Small intestine (tissue), 7 donors: Measurements from ENCODE around the gene ZNF134. TPM values are rescaled to one million over a fixed set of nuclear protein-coding genes. Genes with fewer than 3 reads are reported as not detected.

Experiments
- DNase-seq, 2 donors: peaks; one replicate each; pipeline versions ENCODE4 v3.0.0 to v3.0.0-alpha.2; 2013
- FAIRE-seq: peaks from 2 replicates; lab custom pipeline; 2012; peaks lifted over from hg19 to GRCh38; lab: Jason Lieb, UNC
- H3K27ac ChIP-seq, 3 donors: one replicate each; pipeline ENCODE4 v1.5.1; 2013; ENCODE audit warnings: low read length in 2 of 3, mild to moderate bottlenecking in 2 of 3, control low read depth in 1 of 3, inconsistent platforms in 1 of 3, low read depth in 1 of 3, moderate library complexity in 1 of 3
- H3K27me3 ChIP-seq, 3 donors: one replicate each; pipeline ENCODE4 v1.6.1; 2013; ENCODE audit warnings: low read length in 3 of 3, inconsistent platforms in 1 of 3; ENCODE audit not compliant: control insufficient read depth in 3 of 3, insufficient read depth in 3 of 3
- H3K36me3 ChIP-seq, 3 donors: one replicate each; pipeline ENCODE4 v1.6.1; 2013; ENCODE audit warnings: low read length in 3 of 3, inconsistent platforms in 1 of 3, low read depth in 1 of 3, mild to moderate bottlenecking in 1 of 3, moderate library complexity in 1 of 3; ENCODE audit not compliant: control insufficient read depth in 3 of 3, insufficient read depth in 2 of 3
- H3K4me1 ChIP-seq, 3 donors: one replicate each; pipeline ENCODE4 v1.6.1; 2013; ENCODE audit warnings: low read length in 2 of 3, inconsistent platforms in 1 of 3, low read depth in 1 of 3, mild to moderate bottlenecking in 1 of 3, moderate library complexity in 1 of 3; ENCODE audit not compliant: control insufficient read depth in 3 of 3, insufficient read depth in 2 of 3
- H3K4me3 ChIP-seq, 3 donors: one replicate each; pipeline ENCODE4 v1.5.1; 2013; ENCODE audit warnings: low read length in 3 of 3, control low read depth in 1 of 3, inconsistent platforms in 1 of 3, low read depth in 1 of 3, mild to moderate bottlenecking in 1 of 3, moderate library complexity in 1 of 3
- H3K9me3 ChIP-seq, 2 donors: one replicate each; pipeline ENCODE4 v1.6.1; 2013; ENCODE audit warnings: low read depth in 1 of 2, low read length in 1 of 2; ENCODE audit not compliant: control insufficient read depth in 2 of 2, insufficient read depth in 1 of 2
- WGBS, 3 donors: extraction: QIAGEN DNeasy Blood & Tissue Kit; methylation state at CpG; one replicate each; pipeline ENCODE4 v1.1.7; 2013; 5-methylcytosine and 5-hydroxymethylcytosine counted together
- polyA plus RNA-seq, 4 donors: library from polyadenylated mRNA; stranded (reverse) in 3 of 4; unstranded in 1 of 4; fragments of 200-250 nt in 3 of 4; fragments of 120-200 nt in 1 of 4; gene quantifications; one replicate each; pipeline versions ENCODE4 v1.2.1 to v1.2.3, GENCODE V29; 2013
- donor health status: healthy with polysubstance abuse.
- donor health status: control.
- donor health status: control.
- donor health status: Bipolar disorder and iron deficiency.
- donor health status: healthy.

Gene ZNF134
- polyA plus RNA-seq, 4 donors = 1.9 to 16.8 (median 4.3) TPM

DNA sequence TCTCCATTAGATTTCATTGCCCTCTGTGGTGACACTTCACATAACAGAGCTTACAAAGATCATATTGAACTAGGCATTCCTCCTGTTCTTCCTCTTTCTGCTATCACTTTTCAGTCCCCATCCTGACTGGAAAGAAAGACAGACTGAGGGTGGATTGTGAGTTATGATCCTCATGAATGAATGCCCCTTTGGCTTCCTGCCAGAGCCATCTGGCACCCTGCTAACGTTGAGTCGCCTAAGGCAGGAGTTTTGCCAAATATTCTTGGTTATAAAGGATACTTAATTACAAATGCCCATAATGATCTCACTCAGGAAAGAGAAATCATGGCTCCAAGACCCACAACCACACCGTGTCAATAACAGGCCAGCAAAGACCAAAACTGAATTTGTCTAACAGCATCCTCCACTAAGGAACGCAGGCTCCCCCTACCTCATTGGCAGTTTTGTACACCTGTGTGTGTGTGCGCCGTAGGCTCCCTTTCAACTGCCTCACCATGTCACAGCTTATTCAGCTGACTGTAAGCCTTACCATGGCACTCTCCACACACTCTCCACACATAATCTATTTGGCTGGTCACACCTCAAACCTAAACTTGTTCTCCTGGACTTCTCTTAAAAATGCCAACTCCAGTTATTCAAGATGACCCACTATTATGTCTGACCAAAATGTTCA is 34.4 kb downstream of the ZNF134 start:
- no peaks in the 10 kb centered on the region for H3K36me3 ChIP-seq
- H3K9me3 ChIP-seq = peaks cover 1 to 10% of the 10 kb centered on the region in 2 donors
- no peak overlapping the region for H3K4me3 ChIP-seq
- WGBS, 3 donors = 65 to 71% (median 69%) methylated on average over 6 of the region's 6 CpGs
- H3K27me3 ChIP-seq = no peaks in the 10 kb centered on the region
- FAIRE-seq = no peak
- no peak overlapping the region for H3K27ac ChIP-seq
- no peaks in the 10 kb centered on the region for H3K4me1 ChIP-seq
- DNase-seq = no peak

DNA sequence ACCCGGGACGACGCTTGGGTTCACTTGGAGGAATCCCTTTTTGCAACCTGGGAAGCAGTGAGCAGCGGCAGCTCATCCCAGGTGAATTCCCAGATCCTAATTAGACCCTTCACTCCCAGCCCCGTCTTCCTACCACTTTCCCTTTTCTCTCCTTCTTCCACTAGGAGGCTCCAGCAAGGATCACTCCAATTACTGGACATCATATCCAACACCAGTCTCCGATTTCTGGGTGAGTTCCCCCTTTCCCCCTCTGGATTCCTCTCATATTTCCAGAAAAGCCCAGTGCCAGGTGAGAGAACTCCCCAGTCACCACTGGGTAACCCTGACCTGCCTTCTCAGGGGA is 37.6 kb downstream of the ZNF134 start:
- FAIRE-seq (no peak), DNase-seq (no peak)
- 39 to 56% (median 41%) methylated on average over 6 of the region's 6 CpGs for WGBS, 3 donors
- no peak overlapping the region for H3K27ac ChIP-seq
- H3K9me3 ChIP-seq = peaks cover 1 to 12% of the 10 kb centered on the region in 2 donors
- H3K36me3 ChIP-seq = no peaks in the 10 kb centered on the region
- H3K4me1 ChIP-seq = no peaks in the 10 kb centered on the region
- no peak overlapping the region for H3K4me3 ChIP-seq
- no peaks in the 10 kb centered on the region for H3K27me3 ChIP-seq

DNA sequence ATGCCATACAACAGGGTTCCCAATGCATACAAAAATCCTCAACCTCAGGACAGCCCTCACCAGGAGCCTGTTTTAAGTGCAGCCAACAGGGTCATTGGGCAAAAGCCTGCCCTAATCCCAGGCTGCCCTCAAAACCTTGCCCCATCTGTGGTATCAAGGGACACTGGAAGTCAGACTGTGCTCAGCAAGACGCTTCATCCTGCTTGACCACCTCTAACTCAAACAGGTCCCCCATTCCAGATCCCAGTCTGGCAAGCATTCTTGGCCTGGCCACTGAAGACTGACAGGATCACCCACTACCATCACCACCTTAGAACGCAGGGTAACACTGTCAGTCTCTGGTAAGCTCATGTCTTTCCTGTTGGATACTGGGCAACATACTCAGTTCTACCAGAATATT is 39.6 kb downstream of the ZNF134 start:
- FAIRE-seq = no peak
- DNase-seq = no peak
- Histone ChIP-seq H3K4me3 (no peak overlapping the region), H3K27ac (no peak overlapping the region), H3K27me3 (no peaks in the 10 kb centered on the region), H3K4me1 (no peaks in the 10 kb centered on the region), H3K36me3 (no peaks in the 10 kb centered on the region), H3K9me3 (peaks cover 1 to 8% of the 10 kb centered on the region in 2 donors)
- WGBS, 3 donors = 80 to 90% (median 88%) methylated on average over 2 of the region's 2 CpGs

DNA sequence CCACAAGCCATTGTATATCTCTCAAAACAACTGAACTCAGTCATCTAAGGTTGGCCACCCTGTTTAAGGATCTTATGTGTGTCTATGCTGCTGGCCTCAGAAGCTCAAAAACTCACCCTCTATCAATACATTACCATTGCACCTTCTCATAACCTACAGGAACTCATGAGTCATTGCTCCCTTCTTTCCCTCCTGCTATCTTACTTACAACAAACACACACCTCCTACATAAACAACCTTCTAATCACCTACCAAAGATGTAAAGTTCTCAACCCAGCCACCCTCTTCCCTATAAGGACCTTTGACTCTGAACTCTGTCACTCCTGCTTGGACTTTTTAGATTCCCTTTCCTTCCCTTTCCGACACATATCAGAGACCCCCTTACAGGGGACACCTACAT is 41.4 kb downstream of the ZNF134 start:
- no peak for FAIRE-seq
- no peak for DNase-seq
- Histone ChIP-seq H3K9me3 (peaks cover 1 to 8% of the 10 kb centered on the region in 2 donors), H3K36me3 (no peaks in the 10 kb centered on the region), H3K27me3 (peaks cover 0 to 4% (median 0%) of the 10 kb centered on the region in 3 donors), H3K4me3 (no peak overlapping the region), H3K4me1 (no peaks in the 10 kb centered on the region), H3K27ac (no peak overlapping the region)
- WGBS, 3 donors = 32 to 68% (median 38%) methylated on average over 1 of the region's 1 CpG

DNA sequence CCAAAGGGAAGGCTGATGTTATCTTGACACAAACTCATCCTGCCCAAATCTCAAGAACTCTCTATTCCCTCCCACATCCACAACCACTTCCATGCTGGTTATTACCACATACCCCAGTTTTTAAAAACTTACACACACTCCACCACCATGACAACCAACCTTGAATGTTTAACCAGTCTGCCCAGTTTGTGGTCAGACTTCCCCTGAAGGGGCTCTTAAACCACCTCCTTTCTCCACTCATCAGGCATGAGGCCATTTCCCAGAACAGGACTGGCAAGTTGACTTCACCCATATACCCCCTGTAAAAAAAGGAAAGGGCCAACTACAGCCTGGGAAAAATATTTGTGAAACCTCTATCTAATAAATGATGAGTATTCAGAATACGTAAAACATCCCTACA is 42.3 kb downstream of the ZNF134 start:
- FAIRE-seq = no peak

DNA sequence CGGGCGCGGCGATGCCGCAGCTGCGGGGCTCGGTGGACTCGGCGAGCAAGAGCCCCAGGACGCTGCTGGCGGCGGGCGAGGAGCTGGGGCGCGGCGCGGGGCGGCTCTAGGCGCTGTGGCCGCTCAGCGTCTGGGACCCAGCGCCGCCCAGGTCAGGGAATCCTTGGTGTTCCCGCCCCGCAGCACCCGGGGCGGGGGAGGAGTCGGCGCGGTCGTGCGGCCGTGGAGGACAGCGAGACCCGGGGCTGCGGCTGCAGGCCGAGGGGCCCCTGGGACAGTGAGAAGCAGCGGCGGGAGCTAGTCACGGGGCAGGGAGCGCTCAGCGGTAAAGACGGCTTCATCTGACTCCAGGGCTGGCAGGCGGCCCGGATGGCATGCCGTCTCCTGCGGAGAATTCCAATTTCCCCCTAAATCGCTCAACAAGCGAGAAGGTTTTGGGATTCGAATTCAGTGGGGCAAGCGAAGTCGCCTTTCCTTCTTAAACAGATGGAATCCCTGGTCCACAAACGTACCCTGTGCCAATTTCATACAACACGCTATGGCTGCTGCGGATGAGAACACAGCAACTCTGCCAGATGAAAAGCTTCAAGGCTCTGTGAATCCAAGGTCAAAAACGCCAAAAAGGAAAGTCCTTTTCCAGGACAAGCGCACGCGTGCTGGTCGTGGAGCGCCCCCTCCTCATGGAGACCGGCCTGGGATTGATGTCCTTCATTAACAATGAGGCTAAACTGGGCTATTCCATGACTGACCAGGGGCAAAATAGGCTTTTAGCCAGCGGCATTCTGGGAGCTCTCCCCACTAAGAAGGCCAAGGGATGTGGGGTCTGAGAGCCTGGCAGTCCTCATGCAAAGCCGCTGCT is 50.5 kb downstream of the ZNF134 start:
- H3K36me3 ChIP-seq = no peaks in the 10 kb centered on the region
- peak overlapping the region in 2 of 3 donors; percentile 47 to 48 for H3K4me3 ChIP-seq
- no peaks in the 10 kb centered on the region for H3K4me1 ChIP-seq
- FAIRE-seq (no peak), DNase-seq (peak; percentile 37 to 84)
- peaks cover 0 to 6% (median 4%) of the 10 kb centered on the region in 3 donors for H3K27me3 ChIP-seq
- H3K27ac ChIP-seq = peak overlapping the region in 2 of 3 donors; percentile 22 to 61
- H3K9me3 ChIP-seq = no peaks in the 10 kb centered on the region
- 3 to 7% (median 5%) methylated on average over 44 to 64 of the region's 64 CpGs for WGBS, 3 donors

More for the DNA sequence above, 42.3 kb downstream of the ZNF134 start:
- no peak for DNase-seq
- Histone ChIP-seq H3K27ac (no peak overlapping the region), H3K4me1 (no peaks in the 10 kb centered on the region), H3K27me3 (peaks cover 0 to 4% (median 0%) of the 10 kb centered on the region in 3 donors), H3K36me3 (no peaks in the 10 kb centered on the region), H3K4me3 (no peak overlapping the region), H3K9me3 (peaks cover 1 to 8% of the 10 kb centered on the region in 2 donors)
- 86 to 88% (median 88%) methylated on average over 1 of the region's 1 CpG for WGBS, 3 donors

DNA sequence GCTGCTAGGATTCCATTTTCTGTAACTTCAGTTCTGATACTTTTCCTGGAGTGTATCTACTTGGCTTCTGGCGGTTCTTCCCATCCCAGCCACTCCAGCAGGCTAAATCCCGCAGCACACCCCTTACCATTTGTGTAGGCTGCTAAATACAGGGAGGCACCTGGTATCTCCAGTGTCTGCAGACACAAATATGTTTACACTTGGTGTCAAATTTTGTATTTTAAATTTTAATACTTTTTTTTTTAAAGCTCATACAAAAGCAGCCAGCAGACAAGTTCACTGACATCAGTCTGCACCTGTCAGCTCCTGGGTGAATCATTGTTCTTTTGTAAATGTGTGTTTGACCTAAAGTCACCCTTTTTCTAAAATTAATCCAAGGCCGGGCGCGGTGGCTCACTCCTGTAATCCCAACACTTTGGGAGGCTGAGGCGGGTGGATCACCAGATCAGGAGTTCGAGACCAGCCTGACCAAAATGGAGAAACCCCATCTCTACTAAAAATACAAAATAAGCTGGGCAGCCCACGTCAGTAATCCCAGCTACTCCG is 51.3 kb downstream of the ZNF134 start:
- no peak for FAIRE-seq
- Histone ChIP-seq H3K4me3 (no peak overlapping the region), H3K27ac (no peak overlapping the region), H3K9me3 (no peaks in the 10 kb centered on the region), H3K27me3 (peaks cover 0 to 4% (median 3%) of the 10 kb centered on the region in 3 donors), H3K36me3 (no peaks in the 10 kb centered on the region), H3K4me1 (no peaks in the 10 kb centered on the region)
- no peak for DNase-seq
- 83 to 88% (median 87%) methylated on average over 9 of the region's 9 CpGs for WGBS, 3 donors

DNA sequence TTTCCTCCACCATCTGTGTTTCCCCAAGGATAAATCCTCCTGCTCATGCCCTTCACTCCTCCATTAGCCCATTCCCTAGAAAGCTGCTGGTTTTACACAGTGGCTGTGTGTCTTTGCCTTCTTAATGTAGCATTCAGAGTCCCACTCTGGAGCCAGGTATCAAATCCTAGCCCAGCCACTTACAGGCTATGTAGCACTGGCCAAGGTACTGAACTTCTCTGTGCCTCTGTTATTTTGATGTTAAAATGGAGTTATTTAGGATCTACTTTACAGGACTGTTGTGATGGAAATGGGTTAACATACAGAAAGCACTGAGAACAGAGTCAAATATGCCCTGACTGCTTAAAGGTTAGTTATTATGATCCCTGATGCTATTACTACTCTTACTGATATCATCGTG is 53.2 kb downstream of the ZNF134 start:
- no peaks in the 10 kb centered on the region for H3K9me3 ChIP-seq
- H3K36me3 ChIP-seq = no peaks in the 10 kb centered on the region
- no peak overlapping the region for H3K27ac ChIP-seq
- H3K4me1 ChIP-seq = no peaks in the 10 kb centered on the region
- WGBS, 3 donors = 73 to 80% (median 79%) methylated on average over 1 of the region's 1 CpG
- FAIRE-seq (no peak), DNase-seq (no peak)
- H3K27me3 ChIP-seq = peaks cover 0 to 6% (median 4%) of the 10 kb centered on the region in 3 donors
- H3K4me3 ChIP-seq = no peak overlapping the region
